Tibial artery (tissue), 4 donors: ENCODE results near the gene PIEZO2.

Experiments used
- DNase-seq, 2 donors: peaks; one replicate each; pipeline ENCODE4 v3.0.0-alpha.2; 2019
- H3K27ac ChIP-seq, 2 donors: fragments of 200-600 bp; sonication (generic) in 1 of 2; 1 replicate in 1 of 2; 2 replicates in 1 of 2; pipeline ENCODE4 v1.5.1; 2018 to 2019; ENCODE audit warnings: mild to moderate bottlenecking in 1 of 2
- H3K27me3 ChIP-seq, 2 donors: fragments of 200-600 bp; sonication (generic) in 1 of 2; one replicate each; pipeline versions ENCODE4 v1.5.1 to v1.6.0; 2016 to 2019
- H3K36me3 ChIP-seq, 3 donors: fragments of 200-600 bp; sonication (generic) in 2 of 3; one replicate each; pipeline ENCODE4 v1.5.1; 2016 to 2019; ENCODE audit warnings: mild to moderate bottlenecking in 2 of 3
- H3K4me1 ChIP-seq, 4 donors: fragments of 200-600 bp; sonication (generic) in 2 of 4; 1 replicate in 3 of 4; 2 replicates in 1 of 4; pipeline ENCODE4 v1.5.1; 2016 to 2019
- H3K4me3 ChIP-seq, 2 donors: fragments of 200-600 bp; sonication (generic) in 1 of 2; 1 replicate in 1 of 2; 2 replicates in 1 of 2; pipeline ENCODE4 v1.5.1; 2018 to 2019; ENCODE audit warnings: mild to moderate bottlenecking in 2 of 2
- H3K9me3 ChIP-seq, 3 donors: fragments of 200-600 bp; sonication (generic) in 1 of 3; one replicate each; pipeline ENCODE4 v1.5.1; 2016 to 2019
- CTCF ChIP-seq, 2 experiments: fragments of 200-600 bp in 1 of 2; fragments of 450-650 bp in 1 of 2; IDR thresholded peaks; one replicate each; pipeline ENCODE4 v1.5.1; 2017 to 2019; ENCODE audit warnings: antibody characterized with exemption in 2 of 2, mild to moderate bottlenecking in 1 of 2, moderate library complexity in 1 of 2
- intact Hi-C: fragments of 100-400 bp; cut with DNase I; formaldehyde crosslinking; loops from one replicate; pipeline ENCODE4 v1.15.0; 2023; ENCODE audit warnings: low total_unique reads

PIEZO2 gene

GRCh38 chr18:11165138-11165537 is 15.8 kb upstream of the PIEZO2 start:
- TF ChIP-seq CTCF (IDR thresholded peaks at IDR 0.05) = no peak
- H3K4me1 ChIP-seq = no peaks in the 10 kb centered on the region
- intact Hi-C loops = no loop called here

GRCh38 chr18:11163665-11164064 is 14.3 kb upstream of the PIEZO2 start:
- no peaks in the 10 kb centered on the region for H3K9me3 ChIP-seq
- H3K27ac ChIP-seq = no peak overlapping the region
- no peak for DNase-seq
- H3K36me3 ChIP-seq = no peaks in the 10 kb centered on the region
- no peaks in the 10 kb centered on the region for H3K4me1 ChIP-seq
- no peak overlapping the region for H3K4me3 ChIP-seq
- intact Hi-C loops = no loop called here
- TF ChIP-seq CTCF (IDR thresholded peaks at IDR 0.05) = peak in 1 of 2 experiments; percentile 12
- H3K27me3 ChIP-seq = no peaks in the 10 kb centered on the region

More at GRCh38 chr18:11165138-11165537, 15.8 kb upstream of the PIEZO2 start:
- no peak for DNase-seq
- Histone ChIP-seq H3K36me3 (no peaks in the 10 kb centered on the region), H3K4me3 (no peak overlapping the region), H3K27ac (no peak overlapping the region), H3K9me3 (no peaks in the 10 kb centered on the region), H3K27me3 (no peaks in the 10 kb centered on the region)

DNA sequence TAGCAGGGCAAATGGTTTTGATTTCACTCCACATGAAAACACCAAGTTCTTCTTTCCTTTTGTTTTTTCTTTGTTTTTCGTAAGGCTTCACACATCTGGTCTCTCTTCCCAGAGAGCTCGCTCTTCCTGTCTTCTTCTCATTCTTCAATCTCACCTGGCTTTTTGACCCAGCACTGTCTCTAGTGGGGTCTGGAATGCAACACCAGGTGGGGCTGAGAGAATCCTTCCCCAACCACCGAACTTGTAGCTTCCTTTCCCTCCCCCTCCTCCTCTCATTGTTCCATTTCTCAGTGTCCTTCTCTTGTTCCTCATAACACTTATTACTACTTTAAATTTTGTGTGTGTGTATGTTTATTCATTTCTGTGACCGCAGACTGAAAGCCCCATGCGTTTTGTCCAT is 13.5 kb upstream of the PIEZO2 start:
- Histone ChIP-seq H3K9me3 (no peaks in the 10 kb centered on the region), H3K27me3 (no peaks in the 10 kb centered on the region), H3K4me1 (no peaks in the 10 kb centered on the region), H3K27ac (no peak overlapping the region), H3K36me3 (no peaks in the 10 kb centered on the region), H3K4me3 (no peak overlapping the region)
- TF ChIP-seq CTCF (IDR thresholded peaks at IDR 0.05) = no peak
- no peak for DNase-seq
- intact Hi-C loops = no loop called here

DNA sequence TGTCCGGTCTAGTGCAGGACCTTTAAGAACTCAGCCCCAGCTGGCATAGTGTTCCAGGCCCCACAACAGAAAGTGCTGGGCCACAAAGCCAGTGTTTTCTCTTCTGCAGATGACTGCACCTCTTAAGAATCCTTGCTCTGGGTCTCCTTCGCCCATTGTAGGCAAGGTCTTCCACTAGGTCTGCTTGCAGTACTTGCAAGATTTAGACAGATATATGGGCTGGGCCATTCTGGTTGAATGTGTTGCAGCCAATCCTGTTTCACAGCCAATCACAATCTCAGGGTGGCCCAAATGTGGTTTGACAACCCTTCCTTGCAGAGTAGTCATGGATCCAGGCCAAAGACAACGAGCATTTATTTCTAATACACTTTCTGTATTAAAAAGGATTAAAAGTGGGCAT is 13.1 kb upstream of the PIEZO2 start:
- Histone ChIP-seq H3K27ac (no peak overlapping the region), H3K36me3 (no peaks in the 10 kb centered on the region), H3K9me3 (no peaks in the 10 kb centered on the region), H3K27me3 (no peaks in the 10 kb centered on the region), H3K4me1 (no peaks in the 10 kb centered on the region), H3K4me3 (no peak overlapping the region)
- intact Hi-C loops = no loop called here
- no peak for TF ChIP-seq CTCF (IDR thresholded peaks at IDR 0.05)
- DNase-seq = no peak

DNA sequence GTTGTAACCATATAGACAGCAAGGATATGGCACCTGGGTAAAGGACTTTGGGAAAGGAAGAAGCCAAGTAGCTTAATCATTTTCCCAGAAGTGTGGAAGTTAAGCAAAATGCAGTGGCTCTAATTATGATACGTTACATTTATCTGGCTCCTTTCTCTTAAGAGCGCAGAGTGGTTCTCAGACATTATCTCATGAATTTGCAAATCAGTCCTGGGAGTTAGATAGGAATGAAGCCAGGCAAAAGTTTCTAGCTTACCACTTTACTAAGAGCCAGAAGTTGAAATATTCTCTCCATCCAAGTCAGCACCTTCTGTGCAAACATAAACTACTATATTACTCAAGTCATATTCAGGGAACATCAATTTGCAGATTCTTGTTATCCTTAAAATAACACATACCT is 10.9 kb upstream of the PIEZO2 start:
- intact Hi-C loops = no loop called here
- no peaks in the 10 kb centered on the region for H3K27me3 ChIP-seq
- no peaks in the 10 kb centered on the region for H3K9me3 ChIP-seq
- no peak overlapping the region for H3K4me3 ChIP-seq
- no peak overlapping the region for H3K27ac ChIP-seq
- peaks cover 0 to 5% (median 2%) of the 10 kb centered on the region in 4 donors for H3K4me1 ChIP-seq
- TF ChIP-seq CTCF (IDR thresholded peaks at IDR 0.05) = no peak
- no peaks in the 10 kb centered on the region for H3K36me3 ChIP-seq
- DNase-seq = no peak

DNA sequence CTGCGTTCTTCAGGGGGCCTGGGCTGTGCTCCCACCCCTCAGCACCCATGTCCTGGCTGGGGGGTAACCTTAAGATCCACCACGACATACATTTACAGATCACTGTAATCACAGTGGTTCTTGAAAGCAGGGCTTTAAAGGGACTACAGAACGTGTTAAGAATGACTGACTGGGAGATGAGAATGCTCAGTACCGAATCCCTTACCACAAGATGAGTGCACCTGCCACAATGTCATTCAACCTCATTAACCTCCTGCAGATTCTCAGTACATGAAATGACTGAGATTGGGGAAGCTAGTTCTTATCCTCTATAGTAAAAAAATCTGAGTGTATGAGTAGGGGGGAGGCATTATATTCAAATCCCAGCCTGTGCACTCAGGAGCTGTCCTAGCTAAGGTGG is 10.5 kb upstream of the PIEZO2 start:
- no peaks in the 10 kb centered on the region for H3K27me3 ChIP-seq
- no peak overlapping the region for H3K27ac ChIP-seq
- intact Hi-C loops = no loop called here
- DNase-seq = no peak
- no peaks in the 10 kb centered on the region for H3K9me3 ChIP-seq
- H3K4me1 ChIP-seq = peaks cover 0 to 8% (median 3%) of the 10 kb centered on the region in 4 donors
- no peak overlapping the region for H3K4me3 ChIP-seq
- TF ChIP-seq CTCF (IDR thresholded peaks at IDR 0.05) = no peak
- H3K36me3 ChIP-seq = no peaks in the 10 kb centered on the region
